GM12865 (cell line): ENCODE measurements around the gene PACS1.

Source experiments
- DNase-seq: peaks from one replicate; pipeline ENCODE4 v3.0.0; 2010; ENCODE audit warnings: low read depth
- H3K4me3 ChIP-seq: 2 replicates; pipeline ENCODE4 v1.5.1; 2011; ENCODE audit warnings: mild to moderate bottlenecking, low read depth, low read length, control low read depth
- CTCF ChIP-seq: IDR thresholded peaks from 2 replicates; pipeline ENCODE4 v1.5.1; 2011; ENCODE audit warnings: low read length, control low read depth, low read depth, inconsistent platforms; ENCODE audit not compliant: insufficient read depth; ENCODE audit errors: missing control alignments

PACS1 gene

DNA sequence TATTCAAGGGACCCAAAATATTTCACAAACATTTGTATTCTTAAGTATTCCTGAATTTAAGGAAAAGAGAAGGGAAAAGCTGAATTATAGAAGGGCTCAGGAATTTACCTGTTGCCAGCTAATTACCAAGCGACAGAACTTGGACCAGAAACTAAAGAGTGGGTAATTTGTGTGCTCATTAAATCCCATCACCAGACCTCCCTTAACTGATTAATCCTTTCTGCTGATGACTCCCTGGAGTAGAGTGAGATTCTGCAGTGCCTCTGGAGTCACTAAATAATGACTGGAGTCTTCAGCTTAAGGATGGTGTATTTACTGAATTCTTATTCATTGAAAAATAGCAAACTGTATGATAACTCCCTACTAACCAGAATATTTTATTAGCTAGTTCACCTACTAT is 124.3 kb downstream of the PACS1 start:
- DNase-seq = no peak
- TF ChIP-seq CTCF = no peak
- no peak overlapping the region for H3K4me3 ChIP-seq

DNA sequence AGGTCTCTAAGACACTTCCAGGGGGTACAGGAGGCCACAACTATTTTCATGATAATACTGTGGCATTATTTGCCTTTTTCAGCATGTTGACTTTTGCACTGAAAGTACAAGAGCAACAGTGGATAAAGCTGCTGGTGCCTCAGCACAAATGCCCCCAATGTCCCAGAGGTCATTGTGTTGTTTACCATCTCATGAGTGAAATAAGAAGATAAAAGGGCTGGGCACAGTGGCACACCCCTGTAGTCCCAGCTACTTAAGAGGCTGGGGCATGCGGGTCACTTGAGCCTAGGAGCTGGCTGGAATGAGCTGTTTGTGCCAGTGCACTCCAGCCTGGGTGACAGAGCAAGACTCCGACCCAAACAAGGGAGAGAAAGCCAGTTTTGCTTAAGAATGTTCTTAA is 125.8 kb downstream of the PACS1 start:
- TF ChIP-seq CTCF = no peak
- DNase-seq = no peak
- no peak overlapping the region for H3K4me3 ChIP-seq

- DNase-seq = no peak
- no peak for TF ChIP-seq CTCF
- no peak overlapping the region for H3K4me3 ChIP-seq
These were observed 133.8 kb downstream of the PACS1 start for GRCh38 chr11:66203847-66204246.

GRCh38 chr11:66204412-66204811 is 134.3 kb downstream of the PACS1 start:
- DNase-seq = no peak
- no peak overlapping the region for H3K4me3 ChIP-seq
- no peak for TF ChIP-seq CTCF

GRCh38 chr11:66207816-66208215 is 137.7 kb downstream of the PACS1 start:
- no peak for DNase-seq
- H3K4me3 ChIP-seq = no peak overlapping the region
- TF ChIP-seq CTCF = no peak

DNA sequence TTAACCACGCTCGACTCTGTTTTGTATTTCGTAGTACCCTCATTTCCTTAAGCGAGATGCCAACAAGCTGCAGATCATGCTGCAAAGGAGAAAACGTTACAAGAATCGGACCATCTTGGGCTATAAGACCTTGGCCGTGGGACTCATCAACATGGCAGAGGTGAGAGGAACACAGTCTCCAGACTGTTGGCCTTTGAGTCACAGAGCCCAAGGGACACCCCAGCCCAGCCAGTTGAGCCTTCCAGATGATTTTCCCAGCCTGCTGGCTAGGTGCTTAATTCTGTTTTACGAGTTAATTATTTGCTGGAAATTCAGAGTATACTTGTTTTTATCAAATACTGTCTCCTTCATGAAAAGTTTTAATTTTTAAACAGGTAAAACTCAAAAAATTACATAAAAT is 141.0 kb downstream of the PACS1 start:
- TF ChIP-seq CTCF = no peak
- no peak for DNase-seq
- H3K4me3 ChIP-seq = no peak overlapping the region

DNA sequence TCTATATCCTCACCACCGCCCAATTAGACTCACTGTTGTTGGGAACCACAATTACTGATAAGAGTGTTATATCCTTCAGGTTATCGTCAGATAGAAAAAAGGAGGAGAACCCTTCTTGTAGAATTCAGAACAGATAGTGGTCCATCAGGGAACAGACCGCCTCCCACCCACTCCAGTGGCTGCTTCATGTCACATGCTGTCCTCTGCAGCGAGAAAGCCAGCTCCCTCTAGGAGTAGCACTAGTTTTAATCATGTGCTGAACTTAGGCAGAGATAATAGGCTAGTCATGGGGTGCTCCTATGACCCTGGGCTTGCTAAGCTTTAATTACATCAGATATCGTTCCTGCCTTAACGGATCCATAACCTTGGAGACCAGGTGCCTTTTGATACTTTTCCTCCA is 146.8 kb downstream of the PACS1 start:
- no peak for DNase-seq
- no peak overlapping the region for H3K4me3 ChIP-seq
- TF ChIP-seq CTCF = no peak
